Breast epithelium (tissue), 4 donors: Measurements from ENCODE around the gene VIT. TPM values are rescaled to one million over a fixed set of nuclear protein-coding genes. Genes with fewer than 3 reads are reported as not detected.

Source experiments
- DNase-seq, 2 donors: peaks; one replicate each; pipeline ENCODE4 v3.0.0-alpha.2; 2019; ENCODE audit warnings: low spot score in 2 of 2
- H3K27ac ChIP-seq, 2 donors: fragments of 200-600 bp; sonication (generic) in 1 of 2; one replicate each; pipeline ENCODE4 v1.5.1; 2016 to 2019; ENCODE audit warnings: mild to moderate bottlenecking in 1 of 2
- H3K27me3 ChIP-seq, 2 donors: fragments of 200-600 bp; sonication (generic) in 1 of 2; one replicate each; pipeline versions ENCODE4 v1.5.1 to v1.6.0; 2017 to 2019; ENCODE audit warnings: control low read depth in 1 of 2, mild to moderate bottlenecking in 1 of 2
- H3K36me3 ChIP-seq: fragments of 200-600 bp; one replicate; pipeline ENCODE4 v1.5.1; 2019
- H3K4me1 ChIP-seq, 2 donors: fragments of 200-600 bp; sonication (generic); one replicate each; pipeline ENCODE4 v1.5.1; 2016 to 2019; ENCODE audit warnings: control low read depth in 1 of 2
- H3K4me3 ChIP-seq, 3 donors: fragments of 200-600 bp; sonication (generic); 1 replicate in 2 of 3; 2 replicates in 1 of 3; pipeline ENCODE4 v1.5.1; 2016 to 2019; ENCODE audit warnings: mild to moderate bottlenecking in 3 of 3, moderate library complexity in 2 of 3
- H3K9me3 ChIP-seq, 2 donors: fragments of 200-600 bp; sonication (generic) in 1 of 2; one replicate each; pipeline ENCODE4 v1.5.1; 2016 to 2019; ENCODE audit warnings: control low read depth in 1 of 2
- CTCF ChIP-seq, 3 donors: fragments of 450-650 bp; IDR thresholded peaks; one replicate each; pipeline ENCODE4 v1.5.1; 2016 to 2017; ENCODE audit warnings: antibody characterized with exemption in 3 of 3, mild to moderate bottlenecking in 3 of 3, moderate library complexity in 3 of 3
- POLR2A ChIP-seq: fragments of 450-650 bp; IDR thresholded peaks from one replicate; pipeline ENCODE4 v1.6.1; 2016; ENCODE audit warnings: antibody characterized with exemption, mild to moderate bottlenecking, moderate library complexity
- POLR2AphosphoS5 ChIP-seq, 3 donors: sonication (generic); formaldehyde crosslinking; IDR thresholded peaks; one replicate each; pipeline ENCODE4 v1.6.1; 2017; ENCODE audit warnings: antibody characterized with exemption in 3 of 3
- intact Hi-C: fragments of 100-400 bp; cut with DNase I; formaldehyde crosslinking; loops from one replicate; pipeline ENCODE4 v1.15.1; 2023; ENCODE audit warnings: low total_unique reads
- total RNA-seq, 3 donors: library from RNA; depleted of rRNA; stranded (reverse); fragments of >200 nt; gene quantifications; one replicate each; pipeline ENCODE4 v1.1.0, GENCODE V29; 2016

VIT gene
- total RNA-seq, 3 donors from 2014 or later, result 7.9 to 136 (median 9.2) TPM

GRCh38 chr2:36741188-36741837 is 44.8 kb downstream of the VIT start:
- no peak for DNase-seq
- intact Hi-C loops, result no loop called here
- Histone ChIP-seq H3K27me3 (no peaks in the 10 kb centered on the region), H3K9me3 (no peaks in the 10 kb centered on the region), H3K36me3 (no peaks in the 10 kb centered on the region), H3K27ac (no peak overlapping the region), H3K4me3 (no peak overlapping the region), H3K4me1 (no peaks in the 10 kb centered on the region)
- TF ChIP-seq CTCF (IDR thresholded peaks at IDR 0.05), result no peak
- no peak for TF ChIP-seq POLR2A
- no peak for TF ChIP-seq POLR2AphosphoS5 (IDR thresholded peaks at IDR 0.05)

- Histone ChIP-seq H3K9me3 (no peaks in the 10 kb centered on the region), H3K36me3 (no peaks in the 10 kb centered on the region), H3K4me1 (no peaks in the 10 kb centered on the region), H3K4me3 (no peak overlapping the region), H3K27ac (no peak overlapping the region), H3K27me3 (no peaks in the 10 kb centered on the region)
- DNase-seq, result no peak
- intact Hi-C loops, result no loop called here
- TF ChIP-seq POLR2AphosphoS5 (IDR thresholded peaks at IDR 0.05), result no peak
- TF ChIP-seq POLR2A, result no peak
- TF ChIP-seq CTCF (IDR thresholded peaks at IDR 0.05), result no peak
Observed at GRCh38 chr2:36743954-36744353, 47.4 kb downstream of the VIT start.

- no peak for DNase-seq
- Histone ChIP-seq H3K27me3 (no peaks in the 10 kb centered on the region), H3K36me3 (no peaks in the 10 kb centered on the region), H3K9me3 (no peaks in the 10 kb centered on the region), H3K27ac (no peak overlapping the region), H3K4me1 (no peaks in the 10 kb centered on the region), H3K4me3 (no peak overlapping the region)
- TF ChIP-seq POLR2A (no peak), POLR2AphosphoS5 (IDR thresholded peaks at IDR 0.05) (no peak), CTCF (IDR thresholded peaks at IDR 0.05) (no peak)
- intact Hi-C loops, result no loop called here
Observed at GRCh38 chr2:36748166-36748565, 51.7 kb downstream of the VIT start.

GRCh38 chr2:36750101-36750500 is 53.6 kb downstream of the VIT start:
- Histone ChIP-seq H3K9me3 (no peaks in the 10 kb centered on the region), H3K27me3 (no peaks in the 10 kb centered on the region), H3K36me3 (no peaks in the 10 kb centered on the region), H3K27ac (no peak overlapping the region), H3K4me1 (no peaks in the 10 kb centered on the region), H3K4me3 (no peak overlapping the region)
- intact Hi-C loops, result no loop called here
- TF ChIP-seq CTCF (IDR thresholded peaks at IDR 0.05) (no peak), POLR2AphosphoS5 (IDR thresholded peaks at IDR 0.05) (no peak), POLR2A (no peak)
- DNase-seq, result no peak

- intact Hi-C loops, result no loop called here
- Histone ChIP-seq H3K9me3 (no peaks in the 10 kb centered on the region), H3K4me3 (no peak overlapping the region), H3K36me3 (no peaks in the 10 kb centered on the region), H3K4me1 (no peaks in the 10 kb centered on the region), H3K27ac (no peak overlapping the region), H3K27me3 (no peaks in the 10 kb centered on the region)
- no peak for TF ChIP-seq POLR2A
- no peak for TF ChIP-seq CTCF (IDR thresholded peaks at IDR 0.05)
- TF ChIP-seq POLR2AphosphoS5 (IDR thresholded peaks at IDR 0.05), result no peak
- DNase-seq, result no peak
Observed at GRCh38 chr2:36753706-36754221, 57.3 kb downstream of the VIT start.
